ENCODE results near the gene ASTN2.

DNA sequence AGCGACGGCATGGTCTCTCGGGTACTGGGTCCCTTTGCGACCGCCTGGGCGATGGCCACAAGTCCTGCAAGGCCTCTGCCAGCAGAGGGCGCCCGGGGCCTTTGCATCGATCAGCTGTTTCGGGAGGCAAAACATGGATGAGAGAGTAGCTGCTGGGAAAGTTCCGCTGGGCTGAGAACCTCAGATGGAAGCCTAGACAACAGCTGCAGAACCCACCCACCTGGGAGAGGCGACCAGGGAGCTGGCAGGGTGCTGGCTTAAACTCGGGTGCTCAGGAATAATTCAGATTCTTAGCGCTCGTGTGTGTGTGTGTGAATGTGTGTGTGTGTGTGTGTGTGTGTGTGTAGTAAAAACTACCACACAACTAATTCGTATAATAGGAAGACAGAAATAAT is 677.7 kb downstream of the ASTN2 start:
- no peak for TF ChIP-seq POLR2A (IDR thresholded peaks at IDR 0.05)
- TF ChIP-seq, protein P1, sequence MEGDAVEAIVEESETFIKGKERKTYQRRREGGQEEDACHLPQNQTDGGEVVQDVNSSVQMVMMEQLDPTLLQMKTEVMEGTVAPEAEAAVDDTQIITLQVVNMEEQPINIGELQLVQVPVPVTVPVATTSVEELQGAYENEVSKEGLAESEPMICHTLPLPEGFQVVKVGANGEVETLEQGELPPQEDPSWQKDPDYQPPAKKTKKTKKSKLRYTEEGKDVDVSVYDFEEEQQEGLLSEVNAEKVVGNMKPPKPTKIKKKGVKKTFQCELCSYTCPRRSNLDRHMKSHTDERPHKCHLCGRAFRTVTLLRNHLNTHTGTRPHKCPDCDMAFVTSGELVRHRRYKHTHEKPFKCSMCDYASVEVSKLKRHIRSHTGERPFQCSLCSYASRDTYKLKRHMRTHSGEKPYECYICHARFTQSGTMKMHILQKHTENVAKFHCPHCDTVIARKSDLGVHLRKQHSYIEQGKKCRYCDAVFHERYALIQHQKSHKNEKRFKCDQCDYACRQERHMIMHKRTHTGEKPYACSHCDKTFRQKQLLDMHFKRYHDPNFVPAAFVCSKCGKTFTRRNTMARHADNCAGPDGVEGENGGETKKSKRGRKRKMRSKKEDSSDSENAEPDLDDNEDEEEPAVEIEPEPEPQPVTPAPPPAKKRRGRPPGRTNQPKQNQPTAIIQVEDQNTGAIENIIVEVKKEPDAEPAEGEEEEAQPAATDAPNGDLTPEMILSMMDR (IDR thresholded peaks at IDR 0.05) = peak; percentile 42 to 86 (median 56)
- no peak for TF ChIP-seq EP300 (IDR thresholded peaks at IDR 0.05)
- TF ChIP-seq POLR2AphosphoS5 (IDR thresholded peaks at IDR 0.05) = no peak
